ENCODE results near the gene PPM1H.

DNA sequence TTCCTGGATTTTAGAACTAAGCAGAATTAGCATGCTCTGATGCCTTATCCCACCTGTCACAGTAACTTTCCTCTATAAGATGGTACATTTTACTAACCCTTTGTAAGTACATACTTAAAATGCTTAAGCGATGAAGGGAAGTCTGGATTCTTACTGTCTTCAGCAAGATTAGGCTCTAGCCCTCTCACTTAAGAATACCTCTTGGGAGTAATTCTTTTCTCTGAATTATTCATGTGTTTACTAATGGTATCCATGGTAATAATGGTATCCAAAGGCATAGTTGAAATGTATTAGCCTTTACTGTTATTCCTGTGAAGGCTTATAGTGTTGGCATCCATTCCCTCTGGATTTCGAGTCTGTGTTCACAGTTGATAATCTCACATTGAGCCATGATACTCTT lies 291.5 kb downstream of the PPM1H start:
- TF ChIP-seq EZH2 (IDR thresholded peaks at IDR 0.05; ENCODE audit: borderline replicate concordance, low read length), result no peak
- TF ChIP-seq, protein P1, sequence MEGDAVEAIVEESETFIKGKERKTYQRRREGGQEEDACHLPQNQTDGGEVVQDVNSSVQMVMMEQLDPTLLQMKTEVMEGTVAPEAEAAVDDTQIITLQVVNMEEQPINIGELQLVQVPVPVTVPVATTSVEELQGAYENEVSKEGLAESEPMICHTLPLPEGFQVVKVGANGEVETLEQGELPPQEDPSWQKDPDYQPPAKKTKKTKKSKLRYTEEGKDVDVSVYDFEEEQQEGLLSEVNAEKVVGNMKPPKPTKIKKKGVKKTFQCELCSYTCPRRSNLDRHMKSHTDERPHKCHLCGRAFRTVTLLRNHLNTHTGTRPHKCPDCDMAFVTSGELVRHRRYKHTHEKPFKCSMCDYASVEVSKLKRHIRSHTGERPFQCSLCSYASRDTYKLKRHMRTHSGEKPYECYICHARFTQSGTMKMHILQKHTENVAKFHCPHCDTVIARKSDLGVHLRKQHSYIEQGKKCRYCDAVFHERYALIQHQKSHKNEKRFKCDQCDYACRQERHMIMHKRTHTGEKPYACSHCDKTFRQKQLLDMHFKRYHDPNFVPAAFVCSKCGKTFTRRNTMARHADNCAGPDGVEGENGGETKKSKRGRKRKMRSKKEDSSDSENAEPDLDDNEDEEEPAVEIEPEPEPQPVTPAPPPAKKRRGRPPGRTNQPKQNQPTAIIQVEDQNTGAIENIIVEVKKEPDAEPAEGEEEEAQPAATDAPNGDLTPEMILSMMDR (conservative IDR thresholded peaks at IDR 0.05 in 1 of 2, IDR thresholded peaks at IDR 0.05 in 1 of 2; ENCODE audit: extremely low read depth in 1 of 2, insufficient read depth in 1 of 2, low read depth in 1 of 2, low read length in 2 of 2), result no peak

All from mammary epithelial cell (primary cell).